BE2C (cell line): ENCODE measurements around the gene LZTS3.
"Not testable (repeated sequence)": the region's sequence is repeated elsewhere in the genome, so short reads cannot be mapped to it uniquely, and the experiment has no call there.

Source experiments
- DNase-seq: peaks from one replicate; pipeline ENCODE4 v3.0.0-alpha.2; 2020
- H3K27me3 ChIP-seq: fragments of 250-450 bp; sonication (Bioruptor Pico); 2 replicates; pipeline ENCODE4 v1.5.1; 2020; ENCODE audit warnings: mild to moderate bottlenecking
- H3K36me3 ChIP-seq: fragments of 250-450 bp; sonication (Bioruptor Pico); 2 replicates; pipeline ENCODE4 v1.5.1; 2020; ENCODE audit warnings: mild to moderate bottlenecking
- H3K4me1 ChIP-seq: fragments of 250-450 bp; sonication (Bioruptor Pico); 2 replicates; pipeline ENCODE4 v1.5.1; 2020
- H3K4me3 ChIP-seq: 2 replicates; pipeline ENCODE4 v1.5.1; 2011; ENCODE audit warnings: low read depth, low read length
- H3K9me3 ChIP-seq: fragments of 250-450 bp; sonication (Bioruptor Pico); 2 replicates; pipeline ENCODE4 v1.5.1; 2020
- CTCF ChIP-seq: IDR thresholded peaks from 2 replicates; pipeline ENCODE4 v1.5.1; 2012; ENCODE audit warnings: mild to moderate bottlenecking, low read depth, low read length

The LZTS3 gene

DNA sequence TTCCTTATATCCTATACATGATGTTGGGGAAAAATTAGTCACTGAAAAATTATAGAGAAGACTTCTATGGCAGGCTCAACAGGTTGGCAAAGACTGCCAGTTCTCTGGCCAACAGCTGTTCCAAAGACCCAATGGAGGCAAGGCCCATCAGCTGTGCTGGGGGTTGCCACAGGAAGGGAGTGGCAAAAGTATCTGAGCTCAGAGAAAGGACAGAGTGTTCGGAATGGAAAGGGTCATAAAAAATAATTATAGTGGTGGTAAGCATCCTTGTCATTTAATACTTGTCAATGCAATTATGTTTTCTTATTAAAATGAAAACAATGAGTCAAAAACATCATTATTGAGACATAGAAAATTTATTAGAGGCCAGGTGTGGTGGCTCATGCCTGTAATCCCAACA is 49.8 kb downstream of the LZTS3 start:
- H3K4me3 ChIP-seq = no peak overlapping the region
- TF ChIP-seq CTCF = no peak
- no peaks in the 10 kb centered on the region; the same call in 1 of the 2 replicates for H3K4me1 ChIP-seq

DNA sequence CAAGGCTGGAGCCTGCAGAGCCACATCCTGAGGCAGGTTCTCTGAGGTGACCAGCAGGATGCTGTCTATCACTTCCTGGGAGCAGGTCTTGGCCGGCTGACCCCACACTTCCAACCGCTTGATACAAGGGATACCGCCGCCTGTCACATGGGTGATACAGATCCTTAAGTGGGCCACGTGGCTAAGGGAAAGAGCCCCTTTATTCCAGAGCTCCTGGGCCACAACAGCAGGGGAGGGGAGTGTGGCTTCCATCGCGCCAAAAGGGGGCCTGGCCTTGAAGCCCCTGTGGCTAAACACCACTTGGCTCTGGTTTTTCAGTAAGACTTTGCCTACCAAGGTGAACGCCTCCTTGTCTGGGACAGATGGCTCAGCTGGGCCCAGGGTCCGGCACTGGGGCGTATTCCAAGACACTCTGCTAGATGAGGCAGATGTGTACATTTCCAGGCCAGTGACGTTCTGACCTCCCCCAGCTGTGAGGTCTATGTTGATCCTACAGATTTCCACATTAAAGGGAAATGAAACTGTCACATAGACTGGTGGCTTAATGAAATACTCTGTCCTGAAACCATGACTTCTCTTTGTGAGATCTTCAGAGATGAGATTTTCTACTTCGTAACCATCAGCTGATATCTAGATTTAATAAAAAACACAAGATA is 51.3 kb downstream of the LZTS3 start:
- no peak for TF ChIP-seq CTCF
- no peaks in the 10 kb centered on the region for H3K27me3 ChIP-seq
- no peak overlapping the region for H3K4me3 ChIP-seq
- H3K36me3 ChIP-seq = no peaks in the 10 kb centered on the region; the same call in 1 of the 2 replicates
- H3K9me3 ChIP-seq = no peaks in the 10 kb centered on the region
- DNase-seq = no peak
- H3K4me1 ChIP-seq = no peaks in the 10 kb centered on the region

More for the DNA sequence above, 49.8 kb downstream of the LZTS3 start:
- H3K9me3 ChIP-seq = no peaks in the 10 kb centered on the region
- H3K27me3 ChIP-seq = no peaks in the 10 kb centered on the region
- DNase-seq = no peak
- H3K36me3 ChIP-seq = no peaks in the 10 kb centered on the region; the same call in 1 of the 2 replicates

- Histone ChIP-seq H3K9me3 (no peaks in the 10 kb centered on the region), H3K4me1 (no peaks in the 10 kb centered on the region), H3K36me3 (no peaks in the 10 kb centered on the region; the same call in 1 of the 2 replicates), H3K4me3 (no peak overlapping the region), H3K27me3 (no peaks in the 10 kb centered on the region)
- no peak for DNase-seq
- TF ChIP-seq CTCF = no peak
Observed at GRCh38 chr20:3121271-3121911, 52.0 kb downstream of the LZTS3 start.

DNA sequence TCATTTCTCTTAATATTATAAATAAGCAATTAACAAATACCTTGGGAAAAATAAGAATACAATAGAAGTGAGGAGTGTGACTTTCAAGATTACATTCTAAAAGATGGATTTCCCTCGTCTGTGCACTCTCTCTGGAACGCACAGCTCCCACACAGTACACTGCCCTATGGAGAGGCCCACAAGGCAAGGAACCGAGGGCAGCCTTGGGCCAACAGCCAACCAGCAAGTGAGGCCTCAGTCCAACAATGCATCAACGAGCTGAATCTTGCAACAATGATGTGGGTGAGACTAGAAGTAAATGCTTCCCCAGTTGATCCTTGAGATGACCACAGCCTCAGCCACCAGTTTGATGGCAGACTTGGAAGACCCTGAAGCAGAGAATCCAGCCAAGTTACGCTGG is 54.3 kb downstream of the LZTS3 start:
- no peak overlapping the region for H3K4me3 ChIP-seq
- no peaks in the 10 kb centered on the region; the same call in 1 of the 2 replicates for H3K36me3 ChIP-seq
- DNase-seq = no peak
- no peaks in the 10 kb centered on the region for H3K27me3 ChIP-seq
- H3K4me1 ChIP-seq = peaks cover 4% of the 10 kb centered on the region
- no peaks in the 10 kb centered on the region for H3K9me3 ChIP-seq
- no peak for TF ChIP-seq CTCF

GRCh38 chr20:3117839-3118379 is 55.4 kb downstream of the LZTS3 start:
- not testable (repeated sequence) for H3K9me3 ChIP-seq, DNase-seq, H3K27me3 ChIP-seq, H3K4me1 ChIP-seq, H3K4me3 ChIP-seq, H3K36me3 ChIP-seq

DNA sequence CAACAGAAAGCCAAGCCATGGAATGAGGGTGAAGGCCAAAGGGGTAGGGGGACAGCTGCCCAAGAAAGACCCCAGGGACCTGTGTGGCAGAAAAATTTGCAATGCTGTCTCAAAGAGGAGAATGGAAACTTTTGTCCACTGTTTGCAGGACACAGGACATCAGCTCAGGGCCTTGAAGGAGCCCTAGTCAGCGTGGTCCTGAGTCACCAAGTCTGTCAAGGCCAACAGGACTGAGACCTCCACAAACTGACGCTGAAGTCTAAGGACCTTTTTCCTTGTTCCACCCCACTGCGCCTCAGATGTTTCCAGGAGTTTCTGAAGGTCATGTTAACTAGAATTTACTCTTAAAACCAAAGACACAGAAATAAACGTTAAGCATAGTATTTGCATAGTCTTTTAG is 57.0 kb downstream of the LZTS3 start:
- Histone ChIP-seq H3K4me3 (no peak overlapping the region), H3K4me1 (peaks cover 4% of the 10 kb centered on the region), H3K9me3 (no peaks in the 10 kb centered on the region), H3K27me3 (no peaks in the 10 kb centered on the region), H3K36me3 (no peaks in the 10 kb centered on the region)
- TF ChIP-seq CTCF = no peak
- no peak for DNase-seq
